ENCODE results near the gene HRK. TPM values are rescaled to one million over a fixed set of nuclear protein-coding genes. Genes with fewer than 3 reads are reported as not detected.

HRK gene
- total RNA-seq, 1 donor from 2014 or later, result 2.1 TPM

- Mint-ChIP-seq H3K27me3 (ENCODE audit: low read depth, unreplicated experiment) (peaks cover 22% of the 10 kb centered on the region), H3K27ac (ENCODE audit: unreplicated experiment) (no peak overlapping the region), H3K4me1 (ENCODE audit: low read depth, unreplicated experiment) (peaks cover 6% of the 10 kb centered on the region), H3K36me3 (ENCODE audit: low read depth, unreplicated experiment) (no peaks in the 10 kb centered on the region), H3K9me3 (ENCODE audit: unreplicated experiment) (no peaks in the 10 kb centered on the region), H3K4me3 (ENCODE audit: unreplicated experiment) (no peak overlapping the region)
- Histone ChIP-seq H3K79me2 (ENCODE audit: insufficient read depth, low read length) (no peaks in the 10 kb centered on the region), H3K4me3 (ENCODE audit: insufficient read depth, low read depth, low read length) (no peak overlapping the region), H3K27ac (ENCODE audit: low read depth, low read length) (no peak overlapping the region), H3K4me2 (ENCODE audit: low read length) (no peak overlapping the region), H4K20me1 (ENCODE audit: insufficient read depth, low read length) (no peaks in the 10 kb centered on the region), H3K36me3 (ENCODE audit: insufficient read depth, low read length) (no peaks in the 10 kb centered on the region), H3K4me1 (ENCODE audit: insufficient read depth, low read length) (no peaks in the 10 kb centered on the region), H3K27me3 (ENCODE audit: insufficient read depth, low read length) (peaks cover 3% of the 10 kb centered on the region), H2AFZ (ENCODE audit: low read depth, low read length) (no peak overlapping the region), H3K9ac (ENCODE audit: low read length) (no peak overlapping the region), H3K9me3 (ENCODE audit: insufficient read depth, low read depth, low read length) (no peaks in the 10 kb centered on the region)
- DNase-seq (ENCODE audit: low read depth), result no peak
- TF ChIP-seq CTCF (IDR thresholded peaks at IDR 0.05; ENCODE audit: insufficient read depth, low read depth, low read length) (no peak), EZH2 (IDR thresholded peaks at IDR 0.05; ENCODE audit: insufficient read depth, low read length) (no peak)
- FAIRE-seq, result no peak
These were observed 27.7 kb downstream of the HRK start for GRCh38 chr12:116853507-116853906.

GRCh38 chr12:116852303-116852702 lies 28.9 kb downstream of the HRK start:
- H3K4me3 ChIP-seq (ENCODE audit: insufficient read depth, low read depth, low read length), result no peak overlapping the region
- no peak for FAIRE-seq

More at GRCh38 chr12:116852303-116852702, 28.9 kb downstream of the HRK start:
- Mint-ChIP-seq H3K36me3 (ENCODE audit: low read depth, unreplicated experiment) (no peaks in the 10 kb centered on the region), H3K27me3 (ENCODE audit: low read depth, unreplicated experiment) (peaks cover 22% of the 10 kb centered on the region), H3K4me3 (ENCODE audit: unreplicated experiment) (no peak overlapping the region), H3K27ac (ENCODE audit: unreplicated experiment) (no peak overlapping the region), H3K9me3 (ENCODE audit: unreplicated experiment) (no peaks in the 10 kb centered on the region), H3K4me1 (ENCODE audit: low read depth, unreplicated experiment) (no peaks in the 10 kb centered on the region)
- Histone ChIP-seq H3K9me3 (ENCODE audit: insufficient read depth, low read depth, low read length) (no peaks in the 10 kb centered on the region), H3K36me3 (ENCODE audit: insufficient read depth, low read length) (no peaks in the 10 kb centered on the region), H3K27me3 (ENCODE audit: insufficient read depth, low read length) (peaks cover 3% of the 10 kb centered on the region), H3K27ac (ENCODE audit: low read depth, low read length) (no peak overlapping the region), H3K4me2 (ENCODE audit: low read length) (no peak overlapping the region), H3K9ac (ENCODE audit: low read length) (no peak overlapping the region), H4K20me1 (ENCODE audit: insufficient read depth, low read length) (no peaks in the 10 kb centered on the region), H2AFZ (ENCODE audit: low read depth, low read length) (no peak overlapping the region), H3K79me2 (ENCODE audit: insufficient read depth, low read length) (no peaks in the 10 kb centered on the region), H3K4me1 (ENCODE audit: insufficient read depth, low read length) (no peaks in the 10 kb centered on the region)
- DNase-seq (ENCODE audit: low read depth), result no peak
- TF ChIP-seq EZH2 (IDR thresholded peaks at IDR 0.05; ENCODE audit: insufficient read depth, low read length) (no peak), CTCF (IDR thresholded peaks at IDR 0.05; ENCODE audit: insufficient read depth, low read depth, low read length) (no peak)

Data from astrocyte (in vitro differentiated cells and primary cell).